DND-41 (cell line): Measurements from ENCODE around the gene MCCC1.

Experiments used
- CTCF ChIP-seq: IDR thresholded peaks from 2 replicates; pipeline ENCODE4 v1.5.1; 2012; ENCODE audit warnings: borderline replicate concordance, low read length, moderate library complexity, mild to moderate bottlenecking; ENCODE audit not compliant: poor library complexity, severe bottlenecking; ENCODE audit errors: extremely low read depth
- EZH2 ChIP-seq: IDR thresholded peaks from 3 replicates; pipeline ENCODE4 v1.6.1; 2012; ENCODE audit warnings: borderline replicate concordance, low read depth, mild to moderate bottlenecking, moderate library complexity, low read length, inconsistent platforms; ENCODE audit not compliant: severe bottlenecking

GRCh38 chr3:183074261-183074660 is 25.0 kb downstream of the MCCC1 start:
- TF ChIP-seq EZH2 (no peak), CTCF (no peak)
